Heart left ventricle (tissue), 13 donors: ENCODE data around the gene FYTTD1.
"Not testable (repeated sequence)": the region's sequence is repeated elsewhere in the genome, so short reads cannot be mapped to it uniquely, and the experiment has no call there.

ENCODE experiments used
- POLR2A ChIP-seq, 2 donors: fragments of 450-650 bp; IDR thresholded peaks; one replicate each; pipeline ENCODE4 v1.6.1; 2017; ENCODE audit warnings: antibody characterized with exemption in 2 of 2, mild to moderate bottlenecking in 2 of 2, moderate library complexity in 2 of 2
- TF ChIP-seq, protein P1 (sequence below), 12 donors: fragments of 200-600 bp; sonication (generic) in 4 of 12; IDR thresholded peaks; one replicate each; pipeline versions ENCODE4 v1.5.0 to v1.8.0; 2018 to 2022; ENCODE audit warnings: antibody characterized with exemption in 12 of 12, mild to moderate bottlenecking in 5 of 12
- donor health status: ischemic (EF 13 %, LVEDD 7.1; RV severe dilation, severe dysfunction).
- donor health status: DM: no; HTN: yes; CAD: no.
- donor health status: DM: no; HTN: no; CAD: no.
- donor health status: ischemic (EF 25% LVEDD 6.9; RV normal size, moderate dysfunction).
- donor health status: ischemic (EF 25% LVEDD 5.7; RV mildly dilated, moderate dysfunction).
- donor health status: ischemic (EF 35%, LVEDD 5.7; RV mildly dilated, moderate dysfunction).
- donor health status: nonischemic (EF 11% LVEDD 7.7; RV severe dilation, severe dysfunction).
- donor health status: DM: yes; HTN: yes; CAD: no.
- donor health status: PGD.
- donor health status: ischemic (EF 29% LVEDD 5.4; RV normal size, mild dysfunction).
- donor health status: nonischemic (EF 23%, LVEDD 6.1; RV moderate dilation, normal function).

DNA sequence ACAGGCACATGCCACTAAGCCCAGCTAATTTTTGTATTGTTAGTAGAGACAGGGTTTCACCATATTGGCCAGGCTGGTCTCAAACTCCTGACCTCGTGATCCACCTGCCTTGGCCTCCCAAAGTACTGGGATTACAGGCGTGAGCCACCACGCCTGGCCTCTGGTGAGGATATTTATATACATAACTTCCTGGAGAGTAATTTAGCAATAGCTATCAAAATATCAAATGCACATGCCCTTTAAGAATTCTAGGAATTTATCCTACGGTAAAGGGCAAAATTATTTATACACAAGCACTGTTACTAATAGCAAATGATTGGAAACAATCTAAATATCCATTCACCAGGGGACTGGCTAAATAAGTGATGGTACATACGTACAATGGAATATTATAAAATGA, 38.7 kb upstream of the FYTTD1 start:
- TF ChIP-seq, protein P1, sequence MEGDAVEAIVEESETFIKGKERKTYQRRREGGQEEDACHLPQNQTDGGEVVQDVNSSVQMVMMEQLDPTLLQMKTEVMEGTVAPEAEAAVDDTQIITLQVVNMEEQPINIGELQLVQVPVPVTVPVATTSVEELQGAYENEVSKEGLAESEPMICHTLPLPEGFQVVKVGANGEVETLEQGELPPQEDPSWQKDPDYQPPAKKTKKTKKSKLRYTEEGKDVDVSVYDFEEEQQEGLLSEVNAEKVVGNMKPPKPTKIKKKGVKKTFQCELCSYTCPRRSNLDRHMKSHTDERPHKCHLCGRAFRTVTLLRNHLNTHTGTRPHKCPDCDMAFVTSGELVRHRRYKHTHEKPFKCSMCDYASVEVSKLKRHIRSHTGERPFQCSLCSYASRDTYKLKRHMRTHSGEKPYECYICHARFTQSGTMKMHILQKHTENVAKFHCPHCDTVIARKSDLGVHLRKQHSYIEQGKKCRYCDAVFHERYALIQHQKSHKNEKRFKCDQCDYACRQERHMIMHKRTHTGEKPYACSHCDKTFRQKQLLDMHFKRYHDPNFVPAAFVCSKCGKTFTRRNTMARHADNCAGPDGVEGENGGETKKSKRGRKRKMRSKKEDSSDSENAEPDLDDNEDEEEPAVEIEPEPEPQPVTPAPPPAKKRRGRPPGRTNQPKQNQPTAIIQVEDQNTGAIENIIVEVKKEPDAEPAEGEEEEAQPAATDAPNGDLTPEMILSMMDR (IDR thresholded peaks at IDR 0.05), result not testable (repeated sequence)
- not testable (repeated sequence) for TF ChIP-seq POLR2A (IDR thresholded peaks at IDR 0.05)
